ENCODE data around the gene BBX. TPM values are rescaled to one million over a fixed set of nuclear protein-coding genes. Genes with fewer than 3 reads are reported as not detected.

BBX gene
- total RNA-seq, 1 donor from 2014 or later: 39.5 TPM

DNA sequence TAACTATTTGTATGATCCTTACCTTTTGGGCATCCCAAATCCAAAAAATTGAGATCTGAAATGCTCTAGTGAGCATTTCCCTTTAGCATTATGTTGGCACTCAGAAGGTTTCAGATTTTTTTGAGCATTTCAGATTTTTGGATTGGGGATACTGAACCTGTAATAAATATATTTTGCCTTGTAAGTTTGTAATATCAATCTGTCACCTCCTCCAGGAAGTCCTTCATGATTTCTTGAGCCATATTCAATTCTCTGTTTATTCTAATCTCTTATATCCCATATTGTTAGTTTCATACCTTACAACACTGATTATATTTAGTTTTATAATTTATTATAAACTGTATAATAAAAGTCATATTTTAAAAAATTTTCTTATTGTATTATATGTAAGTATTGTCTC lies 215.2 kb downstream of the BBX start:
- H3K9me3 ChIP-seq: no peaks in the 10 kb centered on the region
- no peak for DNase-seq (ENCODE audit: extremely low spot score in 2 of 2)
- no peak overlapping the region for H3K27ac ChIP-seq
- intact Hi-C loops (cut with DNase I): no loop called here
- H3K4me1 ChIP-seq: no peaks in the 10 kb centered on the region
- TF ChIP-seq CTCF (IDR thresholded peaks at IDR 0.05): no peak
- TF ChIP-seq POLR2AphosphoS5 (IDR thresholded peaks at IDR 0.05; ENCODE audit: insufficient read depth in 1 of 2, low read depth in 1 of 2): no peak
- no peak for TF ChIP-seq POLR2A (IDR thresholded peaks at IDR 0.05)
- H3K27me3 ChIP-seq: no peaks in the 10 kb centered on the region
- H3K36me3 ChIP-seq: peaks cover 0 to 6% of the 10 kb centered on the region in 2 donors
- H3K4me3 ChIP-seq: no peak overlapping the region

DNA sequence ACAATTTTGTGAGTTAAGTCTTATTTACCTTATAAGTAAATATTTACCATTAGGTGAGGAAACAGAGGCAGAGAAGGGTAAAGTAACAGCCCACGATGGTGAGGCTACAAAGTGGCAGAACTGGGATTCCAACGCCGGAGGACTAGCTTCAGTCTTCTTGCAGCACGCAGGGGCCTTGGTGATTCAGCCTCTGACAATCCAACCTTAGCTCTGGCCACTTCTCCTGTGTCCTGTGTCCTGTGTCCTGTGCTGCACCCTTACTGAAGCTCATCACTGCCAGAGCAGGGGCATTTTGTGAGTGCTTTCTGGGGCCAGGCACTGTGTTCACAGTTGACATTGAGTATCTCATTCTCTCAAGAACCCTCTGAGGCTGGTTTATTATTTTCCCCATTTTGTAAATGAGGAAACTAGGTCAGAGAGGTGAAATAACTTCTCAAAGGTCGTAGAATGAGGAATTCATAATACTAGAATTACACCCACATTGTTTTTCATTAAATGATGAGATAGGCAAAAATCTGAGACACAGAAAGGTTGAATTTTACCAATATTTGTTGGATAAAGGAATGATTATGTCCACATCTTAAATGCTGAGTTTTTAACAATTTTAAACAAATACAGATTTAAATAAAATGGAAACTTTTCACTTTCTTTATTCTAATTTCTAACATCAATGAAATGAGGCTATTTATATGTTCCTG lies 215.9 kb downstream of the BBX start:
- TF ChIP-seq POLR2A (IDR thresholded peaks at IDR 0.05): no peak
- intact Hi-C loops (cut with DNase I): no loop called here
- Histone ChIP-seq H3K9me3 (no peaks in the 10 kb centered on the region), H3K4me1 (no peaks in the 10 kb centered on the region), H3K27ac (no peak overlapping the region), H3K36me3 (peaks cover 0 to 2% of the 10 kb centered on the region in 2 donors), H3K27me3 (no peaks in the 10 kb centered on the region), H3K4me3 (no peak overlapping the region)
- no peak for DNase-seq (ENCODE audit: extremely low spot score in 2 of 2)

DNA sequence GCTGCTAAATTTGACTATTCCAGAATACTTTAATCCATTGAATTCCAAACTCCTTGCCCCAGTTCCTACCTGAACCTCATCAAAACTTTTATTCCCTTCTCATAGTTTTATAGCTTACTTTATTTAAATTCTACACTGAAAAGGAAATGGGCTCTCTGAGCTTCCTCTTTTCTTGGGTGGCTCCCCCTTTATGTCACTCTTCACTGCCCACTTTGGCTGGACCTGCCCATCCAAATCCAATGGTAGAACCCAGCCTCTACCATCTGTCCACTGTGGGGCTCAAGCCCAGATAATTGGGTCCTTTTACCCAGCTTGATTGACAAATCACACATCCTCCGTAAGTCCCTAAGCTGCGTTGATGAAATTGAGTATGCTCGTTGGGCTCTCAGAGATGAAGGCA lies 216.5 kb downstream of the BBX start:
- Histone ChIP-seq H3K9me3 (no peaks in the 10 kb centered on the region), H3K36me3 (no peaks in the 10 kb centered on the region), H3K27ac (no peak overlapping the region), H3K4me3 (no peak overlapping the region), H3K27me3 (no peaks in the 10 kb centered on the region), H3K4me1 (no peaks in the 10 kb centered on the region)
- intact Hi-C loops (cut with DNase I): no loop called here
- no peak for DNase-seq (ENCODE audit: extremely low spot score in 2 of 2)
- TF ChIP-seq POLR2AphosphoS5 (IDR thresholded peaks at IDR 0.05; ENCODE audit: insufficient read depth in 1 of 2, low read depth in 1 of 2) (no peak), CTCF (IDR thresholded peaks at IDR 0.05) (no peak), POLR2A (IDR thresholded peaks at IDR 0.05) (no peak)

GRCh38 chr3:107740992-107741896 lies 218.5 kb downstream of the BBX start:
- H3K4me3 ChIP-seq: no peak overlapping the region
- H3K27me3 ChIP-seq: no peaks in the 10 kb centered on the region
- H3K4me1 ChIP-seq: no peaks in the 10 kb centered on the region
- TF ChIP-seq POLR2AphosphoS5 (IDR thresholded peaks at IDR 0.05; ENCODE audit: insufficient read depth in 1 of 2, low read depth in 1 of 2) (no peak), POLR2A (IDR thresholded peaks at IDR 0.05) (no peak), CTCF (IDR thresholded peaks at IDR 0.05) (peak in 2 of 3 experiments; percentile 23 to 57)
- no peak for DNase-seq (ENCODE audit: extremely low spot score in 2 of 2)
- intact Hi-C loops (cut with DNase I): no loop called here
- H3K36me3 ChIP-seq: peaks cover 0 to 7% of the 10 kb centered on the region in 2 donors
- H3K9me3 ChIP-seq: no peaks in the 10 kb centered on the region
- H3K27ac ChIP-seq: no peak overlapping the region

GRCh38 chr3:107745354-107745753 lies 222.6 kb downstream of the BBX start:
- no peak for DNase-seq (ENCODE audit: extremely low spot score in 2 of 2)
- intact Hi-C loops (cut with DNase I): no loop called here
- no peaks in the 10 kb centered on the region for H3K9me3 ChIP-seq
- H3K36me3 ChIP-seq: peaks cover 0 to 7% of the 10 kb centered on the region in 2 donors
- TF ChIP-seq CTCF (IDR thresholded peaks at IDR 0.05): no peak
- no peak for TF ChIP-seq POLR2A (IDR thresholded peaks at IDR 0.05)
- no peak for TF ChIP-seq POLR2AphosphoS5 (IDR thresholded peaks at IDR 0.05; ENCODE audit: insufficient read depth in 1 of 2, low read depth in 1 of 2)
- H3K27ac ChIP-seq: no peak overlapping the region
- H3K27me3 ChIP-seq: no peaks in the 10 kb centered on the region
- no peaks in the 10 kb centered on the region for H3K4me1 ChIP-seq
- H3K4me3 ChIP-seq: no peak overlapping the region

Data from vagina (tissue), 2 donors.